HepG2 (cell line): Measurements from ENCODE around the gene YY1.

Source experiments
- JUND ChIP-seq: sonication (generic); formaldehyde crosslinking; IDR thresholded peaks from 2 replicates; pipeline ENCODE4 v1.8.0; 2022; ENCODE audit warnings: mild to moderate bottlenecking, missing genetic modification reagents
- PAWR ChIP-seq: sonication (generic); formaldehyde crosslinking; IDR thresholded peaks from 2 replicates; pipeline ENCODE4 v1.4.0; 2020; ENCODE audit warnings: missing genetic modification reagents, mild to moderate bottlenecking, borderline replicate concordance
- ZNF160 ChIP-seq: sonication (generic); formaldehyde crosslinking; IDR thresholded peaks from 2 replicates; pipeline ENCODE4 v1.8.0; 2022; ENCODE audit warnings: mild to moderate bottlenecking, inconsistent platforms, missing genetic modification reagents
- ZNF556 ChIP-seq: sonication (generic); formaldehyde crosslinking; IDR thresholded peaks from 2 replicates; pipeline ENCODE4 v1.4.0; 2020; ENCODE audit warnings: mild to moderate bottlenecking, missing genetic modification reagents, borderline replicate concordance
- ZNF652 ChIP-seq: IDR thresholded peaks from 2 replicates; pipeline ENCODE4 v1.6.1; 2016; ENCODE audit warnings: low read depth, borderline replicate concordance
- TF ChIP-seq, protein P1 (sequence below): sonication (generic); formaldehyde crosslinking; IDR thresholded peaks from 2 replicates; pipeline ENCODE4 v1.4.0; 2020; ENCODE audit warnings: mild to moderate bottlenecking, missing genetic modification reagents
- TF ChIP-seq, protein P2 (sequence below): IDR thresholded peaks from 2 replicates; pipeline ENCODE4 v1.6.1; 2012; ENCODE audit warnings: inconsistent platforms
- TF ChIP-seq, protein P3 (sequence below): sonication (generic); formaldehyde crosslinking; IDR thresholded peaks from 2 replicates; pipeline ENCODE4 v1.5.0; 2020; ENCODE audit warnings: mild to moderate bottlenecking, missing genetic modification reagents, moderate library complexity
- TF ChIP-seq, protein P4 (sequence below): sonication (generic); formaldehyde crosslinking; IDR thresholded peaks from 2 replicates; pipeline ENCODE4 v1.4.0; 2020; ENCODE audit warnings: missing genetic modification reagents

DNA sequence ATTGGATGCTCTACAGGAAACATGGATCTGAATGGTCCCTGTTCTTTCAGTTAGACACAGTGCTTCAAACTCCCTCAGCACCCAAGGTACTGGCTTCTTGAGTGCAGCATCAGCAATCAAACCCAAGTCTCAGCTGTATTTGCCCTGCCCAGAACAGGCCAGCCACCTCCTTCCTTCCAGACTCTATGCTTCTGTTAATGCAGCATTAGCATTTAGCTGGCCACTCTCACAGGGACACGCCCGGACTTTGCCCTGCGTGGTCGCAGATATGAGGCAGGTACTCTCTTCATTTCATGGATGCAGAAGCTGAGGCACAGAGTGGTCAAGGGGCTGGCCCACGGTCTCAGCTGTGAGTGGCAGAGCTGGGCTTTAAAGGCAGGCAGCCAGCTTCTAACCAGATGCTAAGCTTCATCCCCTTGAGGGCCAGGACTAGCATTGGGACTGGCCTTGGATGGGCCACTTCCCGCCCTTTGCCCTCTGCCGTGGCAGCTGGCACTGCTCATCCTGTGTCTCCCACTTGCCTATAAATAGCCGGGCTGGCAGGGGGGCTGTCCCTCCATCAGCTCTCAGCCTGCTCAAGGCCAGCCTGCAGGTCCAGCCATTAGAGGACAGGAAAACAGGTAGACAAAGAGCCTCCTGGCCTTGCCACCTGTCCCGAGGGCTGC lies 82.7 kb downstream of the YY1 start:
- TF ChIP-seq ZNF652 (CRISPR knock-in tag) (no peak), PAWR (CRISPR knock-in tag) (no peak), JUND (no peak), ZNF556 (CRISPR knock-in tag) (no peak), ZNF160 (CRISPR knock-in tag) (no peak)
- TF ChIP-seq, protein P1, sequence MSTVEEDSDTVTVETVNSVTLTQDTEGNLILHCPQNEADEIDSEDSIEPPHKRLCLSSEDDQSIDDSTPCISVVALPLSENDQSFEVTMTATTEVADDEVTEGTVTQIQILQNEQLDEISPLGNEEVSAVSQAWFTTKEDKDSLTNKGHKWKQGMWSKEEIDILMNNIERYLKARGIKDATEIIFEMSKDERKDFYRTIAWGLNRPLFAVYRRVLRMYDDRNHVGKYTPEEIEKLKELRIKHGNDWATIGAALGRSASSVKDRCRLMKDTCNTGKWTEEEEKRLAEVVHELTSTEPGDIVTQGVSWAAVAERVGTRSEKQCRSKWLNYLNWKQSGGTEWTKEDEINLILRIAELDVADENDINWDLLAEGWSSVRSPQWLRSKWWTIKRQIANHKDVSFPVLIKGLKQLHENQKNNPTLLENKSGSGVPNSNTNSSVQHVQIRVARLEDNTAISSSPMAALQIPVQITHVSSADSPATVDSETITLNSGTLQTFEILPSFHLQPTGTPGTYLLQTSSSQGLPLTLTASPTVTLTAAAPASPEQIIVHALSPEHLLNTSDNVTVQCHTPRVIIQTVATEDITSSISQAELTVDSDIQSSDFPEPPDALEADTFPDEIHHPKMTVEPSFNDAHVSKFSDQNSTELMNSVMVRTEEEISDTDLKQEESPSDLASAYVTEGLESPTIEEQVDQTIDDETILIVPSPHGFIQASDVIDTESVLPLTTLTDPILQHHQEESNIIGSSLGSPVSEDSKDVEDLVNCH (CRISPR knock-in tag): no peak
- TF ChIP-seq, protein P2, sequence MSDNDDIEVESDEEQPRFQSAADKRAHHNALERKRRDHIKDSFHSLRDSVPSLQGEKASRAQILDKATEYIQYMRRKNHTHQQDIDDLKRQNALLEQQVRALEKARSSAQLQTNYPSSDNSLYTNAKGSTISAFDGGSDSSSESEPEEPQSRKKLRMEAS: 0 out of 2 replicates have a peak, but pooled peaks have one; percentile 12
- TF ChIP-seq, protein P3, sequence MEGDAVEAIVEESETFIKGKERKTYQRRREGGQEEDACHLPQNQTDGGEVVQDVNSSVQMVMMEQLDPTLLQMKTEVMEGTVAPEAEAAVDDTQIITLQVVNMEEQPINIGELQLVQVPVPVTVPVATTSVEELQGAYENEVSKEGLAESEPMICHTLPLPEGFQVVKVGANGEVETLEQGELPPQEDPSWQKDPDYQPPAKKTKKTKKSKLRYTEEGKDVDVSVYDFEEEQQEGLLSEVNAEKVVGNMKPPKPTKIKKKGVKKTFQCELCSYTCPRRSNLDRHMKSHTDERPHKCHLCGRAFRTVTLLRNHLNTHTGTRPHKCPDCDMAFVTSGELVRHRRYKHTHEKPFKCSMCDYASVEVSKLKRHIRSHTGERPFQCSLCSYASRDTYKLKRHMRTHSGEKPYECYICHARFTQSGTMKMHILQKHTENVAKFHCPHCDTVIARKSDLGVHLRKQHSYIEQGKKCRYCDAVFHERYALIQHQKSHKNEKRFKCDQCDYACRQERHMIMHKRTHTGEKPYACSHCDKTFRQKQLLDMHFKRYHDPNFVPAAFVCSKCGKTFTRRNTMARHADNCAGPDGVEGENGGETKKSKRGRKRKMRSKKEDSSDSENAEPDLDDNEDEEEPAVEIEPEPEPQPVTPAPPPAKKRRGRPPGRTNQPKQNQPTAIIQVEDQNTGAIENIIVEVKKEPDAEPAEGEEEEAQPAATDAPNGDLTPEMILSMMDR (CRISPR knock-in tag): no peak
- TF ChIP-seq, protein P4, sequence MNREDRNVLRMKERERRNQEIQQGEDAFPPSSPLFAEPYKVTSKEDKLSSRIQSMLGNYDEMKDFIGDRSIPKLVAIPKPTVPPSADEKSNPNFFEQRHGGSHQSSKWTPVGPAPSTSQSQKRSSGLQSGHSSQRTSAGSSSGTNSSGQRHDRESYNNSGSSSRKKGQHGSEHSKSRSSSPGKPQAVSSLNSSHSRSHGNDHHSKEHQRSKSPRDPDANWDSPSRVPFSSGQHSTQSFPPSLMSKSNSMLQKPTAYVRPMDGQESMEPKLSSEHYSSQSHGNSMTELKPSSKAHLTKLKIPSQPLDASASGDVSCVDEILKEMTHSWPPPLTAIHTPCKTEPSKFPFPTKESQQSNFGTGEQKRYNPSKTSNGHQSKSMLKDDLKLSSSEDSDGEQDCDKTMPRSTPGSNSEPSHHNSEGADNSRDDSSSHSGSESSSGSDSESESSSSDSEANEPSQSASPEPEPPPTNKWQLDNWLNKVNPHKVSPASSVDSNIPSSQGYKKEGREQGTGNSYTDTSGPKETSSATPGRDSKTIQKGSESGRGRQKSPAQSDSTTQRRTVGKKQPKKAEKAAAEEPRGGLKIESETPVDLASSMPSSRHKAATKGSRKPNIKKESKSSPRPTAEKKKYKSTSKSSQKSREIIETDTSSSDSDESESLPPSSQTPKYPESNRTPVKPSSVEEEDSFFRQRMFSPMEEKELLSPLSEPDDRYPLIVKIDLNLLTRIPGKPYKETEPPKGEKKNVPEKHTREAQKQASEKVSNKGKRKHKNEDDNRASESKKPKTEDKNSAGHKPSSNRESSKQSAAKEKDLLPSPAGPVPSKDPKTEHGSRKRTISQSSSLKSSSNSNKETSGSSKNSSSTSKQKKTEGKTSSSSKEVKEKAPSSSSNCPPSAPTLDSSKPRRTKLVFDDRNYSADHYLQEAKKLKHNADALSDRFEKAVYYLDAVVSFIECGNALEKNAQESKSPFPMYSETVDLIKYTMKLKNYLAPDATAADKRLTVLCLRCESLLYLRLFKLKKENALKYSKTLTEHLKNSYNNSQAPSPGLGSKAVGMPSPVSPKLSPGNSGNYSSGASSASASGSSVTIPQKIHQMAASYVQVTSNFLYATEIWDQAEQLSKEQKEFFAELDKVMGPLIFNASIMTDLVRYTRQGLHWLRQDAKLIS (CRISPR knock-in tag): no peak
